Caki2 (cell line): ENCODE data around the gene ILK. TPM values are rescaled to one million over a fixed set of nuclear protein-coding genes. Genes with fewer than 3 reads are reported as not detected.

Experiments used
- total RNA-seq: library from RNA; depleted of rRNA; stranded (reverse); fragments of >200 nt; shearing (Covaris generic); gene quantifications from 2 replicates; pipeline ENCODE4 v1.2.3, GENCODE V29; 2014; ENCODE audit warnings: low replicate concordance; rRNA removed

ILK gene
- total RNA-seq, 1 experiment from 2014 or later: 153 TPM

Other genes with a start within 250 kb of the ILK start
- gene SMPD1, start 213.3 kb upstream of the ILK start, total RNA-seq: 13.0 and 14.9 TPM in 2 replicates
- 9.2 and 19.4 TPM in 2 replicates for gene APBB1, start 184.7 kb upstream of the ILK start, total RNA-seq
- gene HPX, start 162.8 kb upstream of the ILK start, total RNA-seq: 9.0 TPM in 1 of 2 replicates, not detected in the other
- gene TRIM3, start 129.8 kb upstream of the ILK start, total RNA-seq: 11.8 and 21.1 TPM in 2 replicates
- gene ARFIP2, start 122.4 kb upstream of the ILK start, total RNA-seq: 30.5 and 48.2 TPM in 2 replicates
- 20.3 and 21.4 TPM in 2 replicates for gene TIMM10B, start 122.3 kb upstream of the ILK start, total RNA-seq
- gene DNHD1, start 106.5 kb upstream of the ILK start, total RNA-seq: 3.1 and 6.7 TPM in 2 replicates
- gene RRP8, start 158 bp upstream of the ILK start, total RNA-seq: 17.5 and 31.2 TPM in 2 replicates
- gene TAF10, start 8.4 kb downstream of the ILK start, total RNA-seq: 35.0 and 69.0 TPM in 2 replicates
- 17.4 and 30.0 TPM in 2 replicates for gene TPP1, start 15.6 kb downstream of the ILK start, total RNA-seq
- 0.03 TPM in 1 of 2 replicates, not detected in the other for gene DCHS1, start 52.0 kb downstream of the ILK start, total RNA-seq
- gene MRPL17, start 79.6 kb downstream of the ILK start, total RNA-seq: 118 and 460 TPM in 2 replicates
- gene OR2AG2, start 168.2 kb downstream of the ILK start, total RNA-seq: not detected in 2 replicates
- gene OR2AG1, start 179.2 kb downstream of the ILK start, total RNA-seq: not detected in 2 replicates
- not detected in 2 replicates for gene OR6A2, start 195.9 kb downstream of the ILK start, total RNA-seq
- gene OR10A5, start 241.9 kb downstream of the ILK start, total RNA-seq: not detected in 2 replicates